ENCODE data around the gene BTF3L4. TPM values are rescaled to one million over a fixed set of nuclear protein-coding genes. Genes with fewer than 3 reads are reported as not detected.

The BTF3L4 gene
- total RNA-seq, 1 donor = 119 TPM

DNA sequence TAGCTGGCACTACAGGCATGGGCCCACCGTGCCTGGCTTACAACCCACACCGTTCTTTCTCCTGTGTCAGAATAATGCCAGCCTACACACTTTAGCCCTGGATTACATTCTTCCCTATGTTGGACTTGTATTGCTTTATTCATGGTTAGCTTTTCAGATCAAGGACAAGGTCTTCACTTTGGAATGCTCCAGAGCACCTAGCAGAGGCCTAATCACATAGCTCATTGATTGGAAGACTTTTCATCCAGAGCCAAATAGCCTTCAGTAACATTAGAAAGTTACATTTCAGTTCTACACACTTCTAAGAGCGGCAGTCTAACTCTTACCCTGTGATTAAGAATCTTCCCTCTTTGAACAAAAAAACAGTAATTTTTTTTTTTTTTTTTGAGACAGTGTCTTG lies 56.4 kb downstream of the BTF3L4 start:
- H3K4me1 ChIP-seq (ENCODE audit: insufficient read depth, low read length) = no peaks in the 10 kb centered on the region
- H3K4me3 ChIP-seq (ENCODE audit: insufficient read depth, low read length) = no peak overlapping the region
- no peaks in the 10 kb centered on the region for H4K20me1 ChIP-seq (ENCODE audit: insufficient read depth, low read length)
- H3K27me3 ChIP-seq (ENCODE audit: insufficient read depth, low read length) = no peaks in the 10 kb centered on the region
- H3K27ac ChIP-seq (ENCODE audit: low read depth, low read length) = no peak overlapping the region
- DNase-seq (ENCODE audit: insufficient read length, low spot score, missing footprints) = no peak
- no peaks in the 10 kb centered on the region for H3K9me3 ChIP-seq (ENCODE audit: low read depth, low read length)
- TF ChIP-seq CTCF (IDR thresholded peaks at IDR 0.05; ENCODE audit: extremely low read depth, low read depth, low read length) = no peak
- H3K36me3 ChIP-seq (ENCODE audit: insufficient read depth, low read length) = no peaks in the 10 kb centered on the region
- H3K4me2 ChIP-seq (ENCODE audit: insufficient read depth, low read length) = no peak overlapping the region
- no peak overlapping the region for H2AFZ ChIP-seq (ENCODE audit: low read length)
- H3K79me2 ChIP-seq (ENCODE audit: insufficient read depth, low read length) = no peaks in the 10 kb centered on the region

GRCh38 chr1:52119301-52120079 lies 63.4 kb downstream of the BTF3L4 start:
- Histone ChIP-seq H3K4me3 (ENCODE audit: insufficient read depth, low read length) (no peak overlapping the region), H3K79me2 (ENCODE audit: insufficient read depth, low read length) (no peaks in the 10 kb centered on the region), H3K27me3 (ENCODE audit: insufficient read depth, low read length) (peaks cover 4% of the 10 kb centered on the region), H3K27ac (ENCODE audit: low read depth, low read length) (no peak overlapping the region), H3K4me1 (ENCODE audit: insufficient read depth, low read length) (no peaks in the 10 kb centered on the region), H4K20me1 (ENCODE audit: insufficient read depth, low read length) (no peaks in the 10 kb centered on the region), H3K36me3 (ENCODE audit: insufficient read depth, low read length) (no peaks in the 10 kb centered on the region), H2AFZ (ENCODE audit: low read length) (no peak overlapping the region), H3K4me2 (ENCODE audit: insufficient read depth, low read length) (no peak overlapping the region), H3K9me3 (ENCODE audit: low read depth, low read length) (no peaks in the 10 kb centered on the region)
- no peak for TF ChIP-seq CTCF (IDR thresholded peaks at IDR 0.05; ENCODE audit: extremely low read depth, low read depth, low read length)
- DNase-seq (ENCODE audit: insufficient read length, low spot score, missing footprints) = no peak

GRCh38 chr1:52122384-52122783 lies 66.3 kb downstream of the BTF3L4 start:
- no peaks in the 10 kb centered on the region for H3K4me1 ChIP-seq (ENCODE audit: insufficient read depth, low read length)
- no peaks in the 10 kb centered on the region for H3K79me2 ChIP-seq (ENCODE audit: insufficient read depth, low read length)

More at GRCh38 chr1:52122384-52122783, 66.3 kb downstream of the BTF3L4 start:
- no peak for DNase-seq (ENCODE audit: insufficient read length, low spot score, missing footprints)
- Histone ChIP-seq H3K36me3 (ENCODE audit: insufficient read depth, low read length) (no peaks in the 10 kb centered on the region), H3K4me3 (ENCODE audit: insufficient read depth, low read length) (no peak overlapping the region), H3K27me3 (ENCODE audit: insufficient read depth, low read length) (peaks cover 6% of the 10 kb centered on the region), H3K9me3 (ENCODE audit: low read depth, low read length) (no peaks in the 10 kb centered on the region), H3K27ac (ENCODE audit: low read depth, low read length) (no peak overlapping the region), H4K20me1 (ENCODE audit: insufficient read depth, low read length) (no peaks in the 10 kb centered on the region), H2AFZ (ENCODE audit: low read length) (no peak overlapping the region), H3K4me2 (ENCODE audit: insufficient read depth, low read length) (no peak overlapping the region)
- TF ChIP-seq CTCF (IDR thresholded peaks at IDR 0.05; ENCODE audit: extremely low read depth, low read depth, low read length) = no peak

Data from osteoblast (primary cell).